ENCODE data around the gene MRM2.

MRM2 gene

DNA sequence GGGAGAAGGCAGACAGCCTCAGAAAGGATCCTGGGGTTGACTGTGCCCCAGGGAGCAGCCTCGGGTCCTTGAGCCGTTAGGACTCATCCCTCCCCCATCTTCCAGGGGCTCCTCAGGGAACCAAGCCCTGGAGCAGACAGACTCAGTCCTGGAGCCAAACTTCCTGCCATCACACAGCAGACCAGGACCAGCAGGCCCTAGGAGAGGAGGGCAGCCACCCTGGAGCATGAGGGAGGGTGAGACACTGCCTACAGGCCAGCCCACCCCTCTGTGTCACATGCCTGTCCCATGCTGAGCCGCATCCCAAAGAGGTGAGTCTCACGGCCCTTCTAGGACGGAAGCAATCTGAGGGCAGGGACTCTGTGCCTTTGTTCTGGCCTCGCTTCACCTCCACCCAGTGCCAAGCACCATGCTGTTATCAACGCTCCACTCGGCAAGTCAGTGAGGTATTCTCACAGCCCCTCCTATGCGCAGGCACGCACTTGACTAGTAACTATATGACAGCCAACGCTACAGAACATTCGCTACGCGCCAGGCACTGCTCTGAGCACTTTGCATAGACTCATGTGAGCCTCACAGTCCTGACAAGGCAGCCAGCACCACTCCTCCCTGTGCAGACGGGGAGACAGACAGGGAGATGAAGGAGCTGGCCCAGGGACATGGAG is 28.3 kb downstream of the MRM2 start:
- TF ChIP-seq, protein P1, sequence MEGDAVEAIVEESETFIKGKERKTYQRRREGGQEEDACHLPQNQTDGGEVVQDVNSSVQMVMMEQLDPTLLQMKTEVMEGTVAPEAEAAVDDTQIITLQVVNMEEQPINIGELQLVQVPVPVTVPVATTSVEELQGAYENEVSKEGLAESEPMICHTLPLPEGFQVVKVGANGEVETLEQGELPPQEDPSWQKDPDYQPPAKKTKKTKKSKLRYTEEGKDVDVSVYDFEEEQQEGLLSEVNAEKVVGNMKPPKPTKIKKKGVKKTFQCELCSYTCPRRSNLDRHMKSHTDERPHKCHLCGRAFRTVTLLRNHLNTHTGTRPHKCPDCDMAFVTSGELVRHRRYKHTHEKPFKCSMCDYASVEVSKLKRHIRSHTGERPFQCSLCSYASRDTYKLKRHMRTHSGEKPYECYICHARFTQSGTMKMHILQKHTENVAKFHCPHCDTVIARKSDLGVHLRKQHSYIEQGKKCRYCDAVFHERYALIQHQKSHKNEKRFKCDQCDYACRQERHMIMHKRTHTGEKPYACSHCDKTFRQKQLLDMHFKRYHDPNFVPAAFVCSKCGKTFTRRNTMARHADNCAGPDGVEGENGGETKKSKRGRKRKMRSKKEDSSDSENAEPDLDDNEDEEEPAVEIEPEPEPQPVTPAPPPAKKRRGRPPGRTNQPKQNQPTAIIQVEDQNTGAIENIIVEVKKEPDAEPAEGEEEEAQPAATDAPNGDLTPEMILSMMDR (conservative IDR thresholded peaks at IDR 0.05; ENCODE audit: control insufficient read depth, insufficient read depth, low read depth, low read length): no peak
- H3K4me3 ChIP-seq (ENCODE audit: control insufficient read depth, low read depth, low read length): no peak overlapping the region
- DNase-seq (ENCODE audit: low read depth): no peak

DNA sequence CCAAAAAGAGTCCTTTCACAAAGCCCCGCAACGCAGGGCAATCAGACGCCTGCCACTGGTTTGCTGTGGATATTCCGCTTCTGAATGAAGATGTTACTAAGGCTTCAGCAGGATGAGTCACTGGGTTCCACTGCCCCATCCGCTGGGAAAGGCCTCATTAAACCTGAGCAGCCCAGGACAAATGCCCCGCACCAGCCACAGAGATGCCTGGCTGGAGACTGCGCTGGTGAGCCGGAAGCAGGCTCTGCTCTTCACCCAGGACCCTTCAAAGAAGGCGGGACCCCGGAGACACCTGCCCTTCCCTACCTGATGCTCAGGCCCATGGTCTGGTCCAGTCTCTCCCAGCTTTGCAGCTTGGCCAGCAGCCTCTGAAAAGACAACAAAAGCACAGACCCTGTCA is 29.1 kb downstream of the MRM2 start:
- TF ChIP-seq, protein P1 (conservative IDR thresholded peaks at IDR 0.05; ENCODE audit: control insufficient read depth, insufficient read depth, low read depth, low read length): no peak
- no peak for DNase-seq (ENCODE audit: low read depth)

DNA sequence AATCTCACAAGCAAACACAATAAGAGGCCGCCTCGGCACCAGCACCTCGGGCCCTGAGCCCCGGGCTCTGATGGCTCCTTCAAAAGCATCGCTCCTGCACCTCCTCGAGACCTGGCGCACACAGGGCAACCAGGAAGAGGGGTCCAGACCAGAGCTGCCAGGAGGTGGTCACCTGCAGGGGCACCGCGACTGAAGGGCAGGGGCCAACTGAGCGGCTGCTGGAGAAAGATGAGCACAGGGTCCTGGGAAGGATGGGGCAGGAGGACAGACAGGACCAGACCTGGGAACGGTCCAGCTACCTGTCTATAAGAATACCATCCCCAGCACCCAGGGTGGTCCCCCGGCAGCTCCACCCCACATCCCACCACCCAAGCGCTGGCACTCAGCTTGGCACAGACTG is 30.1 kb downstream of the MRM2 start:
- TF ChIP-seq, protein P1 (conservative IDR thresholded peaks at IDR 0.05; ENCODE audit: control insufficient read depth, insufficient read depth, low read depth, low read length): no peak
- no peak overlapping the region for H3K4me3 ChIP-seq (ENCODE audit: control insufficient read depth, low read depth, low read length)
- DNase-seq (ENCODE audit: low read depth): no peak

More for the DNA sequence above, 29.1 kb downstream of the MRM2 start:
- H3K4me3 ChIP-seq (ENCODE audit: control insufficient read depth, low read depth, low read length): no peak overlapping the region

DNA sequence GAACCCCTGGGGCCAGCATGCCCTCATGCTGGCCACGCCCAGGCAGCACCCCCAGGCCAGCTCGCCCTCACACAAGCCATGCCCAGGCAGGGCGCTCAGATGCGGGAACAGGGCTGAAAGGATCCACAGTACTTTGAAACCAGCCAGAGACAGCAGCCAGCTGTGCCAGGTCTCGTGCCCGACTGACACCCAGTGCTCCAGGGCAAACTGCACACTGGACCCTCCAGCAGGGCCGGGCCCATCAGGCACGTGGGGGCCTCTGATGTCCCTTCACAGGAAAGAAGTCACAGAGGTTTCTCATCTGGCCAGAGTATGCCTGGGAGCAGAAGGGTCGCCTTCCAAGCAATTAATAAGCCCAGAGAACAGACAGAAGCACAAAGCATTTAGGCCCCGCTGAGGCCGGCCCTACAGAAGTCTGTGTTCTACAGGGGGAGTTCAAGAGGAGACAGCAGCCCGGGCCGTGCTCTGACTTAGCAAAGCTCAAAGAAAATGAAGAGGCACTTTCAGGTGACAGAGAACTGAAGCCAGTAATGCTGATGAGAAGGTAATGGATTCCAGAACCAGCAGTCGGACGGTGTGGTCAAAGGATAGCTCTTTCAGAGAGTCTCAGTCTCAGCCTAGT is 30.6 kb downstream of the MRM2 start:
- TF ChIP-seq, protein P1 (conservative IDR thresholded peaks at IDR 0.05; ENCODE audit: control insufficient read depth, insufficient read depth, low read depth, low read length): no peak
- no peak for DNase-seq (ENCODE audit: low read depth)
- no peak overlapping the region for H3K4me3 ChIP-seq (ENCODE audit: control insufficient read depth, low read depth, low read length)

DNA sequence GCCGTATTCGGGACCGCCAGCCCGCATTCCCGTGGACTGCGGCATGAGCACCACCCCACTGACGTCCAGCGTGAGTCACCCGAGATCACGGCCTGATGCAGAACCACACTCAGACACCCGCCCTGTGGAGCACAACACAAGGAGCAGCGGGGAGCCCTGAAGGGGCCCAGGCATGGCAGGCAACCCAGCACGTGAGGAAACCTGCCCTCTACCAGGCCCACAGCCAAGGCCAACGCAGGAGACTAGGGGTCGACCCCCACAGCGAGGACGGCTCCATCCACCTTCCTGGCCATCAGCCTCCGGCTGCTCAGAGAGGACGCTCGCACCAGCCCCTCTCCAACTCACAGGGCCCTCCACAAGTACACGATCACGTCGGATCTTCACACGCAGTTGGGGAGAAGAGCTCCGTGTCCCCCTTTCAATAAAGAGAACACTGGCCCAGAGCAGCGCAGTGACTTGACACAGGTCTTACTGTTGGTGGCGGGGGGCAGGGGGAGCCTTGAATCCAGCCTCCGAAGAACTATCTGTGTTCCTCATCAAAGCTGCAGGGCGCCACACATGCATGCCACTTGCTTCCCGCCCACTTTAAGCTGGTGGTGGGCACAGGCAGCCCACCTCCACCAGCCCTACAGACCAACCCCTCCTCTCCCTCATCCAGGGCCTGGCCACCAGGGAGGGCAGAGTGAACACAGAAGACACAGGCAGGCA is 31.3 kb downstream of the MRM2 start:
- DNase-seq (ENCODE audit: low read depth): no peak

DNA sequence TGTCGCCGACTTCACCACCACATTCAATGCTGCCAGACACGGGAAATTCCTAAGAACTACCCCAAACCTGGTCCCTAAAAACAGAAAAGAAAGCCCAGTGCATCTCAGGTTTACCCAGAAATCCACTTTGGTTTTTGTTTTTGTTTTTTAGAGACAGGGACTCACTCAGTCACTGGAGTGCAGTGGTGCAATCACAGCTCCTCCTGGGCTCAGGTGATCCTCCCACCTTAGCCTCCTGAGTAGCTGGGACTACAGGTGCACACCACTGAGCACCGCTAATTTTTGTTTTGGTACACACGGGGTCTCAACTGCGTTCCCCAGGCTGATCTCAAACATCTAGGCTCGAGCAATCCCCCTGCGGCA is 32.1 kb downstream of the MRM2 start:
- DNase-seq (ENCODE audit: low read depth): no peak
- H3K4me3 ChIP-seq (ENCODE audit: control insufficient read depth, low read depth, low read length): no peak overlapping the region
- TF ChIP-seq, protein P1 (conservative IDR thresholded peaks at IDR 0.05; ENCODE audit: control insufficient read depth, insufficient read depth, low read depth, low read length): no peak

More for the DNA sequence above, 31.3 kb downstream of the MRM2 start:
- TF ChIP-seq, protein P1 (conservative IDR thresholded peaks at IDR 0.05; ENCODE audit: control insufficient read depth, insufficient read depth, low read depth, low read length): no peak
- no peak overlapping the region for H3K4me3 ChIP-seq (ENCODE audit: control insufficient read depth, low read depth, low read length)
